HepG2 (cell line): Measurements from ENCODE around the gene PDE6H. TPM values are rescaled to one million over a fixed set of nuclear protein-coding genes. Genes with fewer than 3 reads are reported as not detected.

Experiments used
- ATAC-seq: fragments of 200-7000 bp; cut with Tn5 transposase; 3 replicates; pipeline ENCODE4 v1.9.1; 2020; ENCODE audit warnings: mild to moderate bottlenecking, moderate library complexity
- BruUV-seq: library from RNA; stranded (reverse); fragments of 400-500 nt; replicated peaks from 2 replicates; lab custom pipeline; 2021; lab: Mats Ljungman, UMichigan
- CTCF ChIA-PET: fragments of 300-600 bp; formaldehyde crosslinking; extraction: SDS; loops from one replicate; lab custom pipeline; 2021; ENCODE audit warnings: low total read pairs, inconsistent platforms, low intra/inter-chr PET ratio; lab: Yijun Ruan, JAX
- POLR2A ChIA-PET: fragments of 350-600 bp; sonication (Branson Sonifier 250); formaldehyde crosslinking; loops from one replicate; lab custom pipeline; 2020; ENCODE audit warnings: antibody characterized with exemption, inconsistent platforms; lab: Yijun Ruan, JAX
- DNase-seq: peaks from one replicate; pipeline ENCODE4 v3.0.0-alpha.2; 2015; ENCODE audit warnings: low spot score
- FAIRE-seq: peaks from 3 replicates; lab custom pipeline; 2011; peaks lifted over from hg19 to GRCh38; lab: Jason Lieb, UNC
- H2AFZ ChIP-seq: one replicate; pipeline ENCODE4 v1.6.1; 2011; ENCODE audit warnings: low read length, inconsistent platforms
- H3K27ac ChIP-seq: fragments of 300-600 bp; 3 replicates; pipeline ENCODE4 v1.8.0; 2011; ENCODE audit warnings: mixed run types, mild to moderate bottlenecking, mixed read lengths, low read length, inconsistent platforms; ENCODE audit not compliant: insufficient read depth; ENCODE audit errors: extremely low read length
- H3K27me3 ChIP-seq, 2 experiments: fragments of 200-600 bp in 1 of 2; 2 replicates in 1 of 2; 3 replicates in 1 of 2; pipeline versions ENCODE4 v1.6.0 to v1.8.0; 2011; ENCODE audit warnings: low read length in 2 of 2, mild to moderate bottlenecking in 2 of 2, moderate library complexity in 2 of 2, inconsistent platforms in 1 of 2; ENCODE audit not compliant: insufficient read depth in 2 of 2, control insufficient read depth in 1 of 2
- H3K36me3 ChIP-seq, 2 experiments: fragments of 200-600 bp in 1 of 2; replicated peaks in 1 of 2; 2 replicates in 1 of 2; 3 replicates in 1 of 2; pipeline versions ENCODE4 v1.5.1 to v1.8.0; 2011; ENCODE audit warnings: low read length in 2 of 2, inconsistent platforms in 1 of 2; ENCODE audit not compliant: insufficient read depth in 2 of 2, control insufficient read depth in 1 of 2
- H3K4me1 ChIP-seq: 2 replicates; pipeline ENCODE4 v1.5.1; 2012; ENCODE audit warnings: low read length, inconsistent platforms; ENCODE audit not compliant: insufficient read depth
- H3K4me2 ChIP-seq: 2 replicates; pipeline ENCODE4 v1.6.0; 2011; ENCODE audit warnings: low read depth, low read length, inconsistent platforms
- H3K4me3 ChIP-seq, 3 experiments: fragments of 200-600 bp in 1 of 3; sonication (generic), shearing (Covaris generic) in 1 of 3; replicated peaks in 1 of 3; 2 replicates each; pipeline ENCODE4 v1.5.1; 2011 to 2016; ENCODE audit warnings: low read length in 3 of 3, inconsistent platforms in 2 of 3, low read depth in 2 of 3, mild to moderate bottlenecking in 2 of 3, control low read depth in 1 of 3, mixed read lengths in 1 of 3; ENCODE audit not compliant: insufficient read depth in 1 of 3
- H3K79me2 ChIP-seq: one replicate; pipeline ENCODE4 v1.6.1; 2011; ENCODE audit warnings: low read length, inconsistent platforms; ENCODE audit not compliant: insufficient read depth
- H3K9ac ChIP-seq: 2 replicates; pipeline ENCODE4 v1.6.0; 2011; ENCODE audit warnings: mild to moderate bottlenecking, low read depth, low read length, inconsistent platforms; ENCODE audit not compliant: insufficient read depth
- H3K9me3 ChIP-seq: 2 replicates; pipeline ENCODE4 v1.5.1; 2012; ENCODE audit warnings: mild to moderate bottlenecking, low read length
- H4K20me1 ChIP-seq: 2 replicates; pipeline ENCODE4 v1.6.0; 2011; ENCODE audit warnings: inconsistent platforms, mild to moderate bottlenecking, low read length, moderate library complexity; ENCODE audit not compliant: insufficient read depth
- FOXA3 ChIP-seq: IDR thresholded peaks from 2 replicates; pipeline ENCODE4 v1.6.1; 2016; ENCODE audit warnings: missing genetic modification reagents, missing compliant biosample characterization
- KMT2B ChIP-seq: IDR thresholded peaks from 2 replicates; pipeline ENCODE4 v1.6.1; 2016; ENCODE audit warnings: missing genetic modification reagents, missing compliant biosample characterization
- MIXL1 ChIP-seq: IDR thresholded peaks from 2 replicates; pipeline ENCODE4 v1.6.1; 2016
- NCOR1 ChIP-seq: fragments of 200-600 bp; sonication (generic); IDR thresholded peaks from 2 replicates; pipeline ENCODE4 v1.7.0; 2017; ENCODE audit warnings: antibody characterized with exemption, low read length, borderline replicate concordance
- NR2F2 ChIP-seq: IDR thresholded peaks from 2 replicates; pipeline ENCODE4 v1.6.1; 2012; ENCODE audit warnings: low read depth, inconsistent platforms, borderline replicate concordance
- RARG ChIP-seq: sonication (generic); formaldehyde crosslinking; IDR thresholded peaks from 2 replicates; pipeline ENCODE4 v1.4.0; 2020; ENCODE audit warnings: low read depth, mild to moderate bottlenecking, missing genetic modification reagents
- RCOR2 ChIP-seq: IDR thresholded peaks from 2 replicates; pipeline ENCODE4 v1.6.1; 2016; ENCODE audit warnings: missing biosample characterization, missing genetic modification reagents
- THYN1 ChIP-seq: sonication (generic); formaldehyde crosslinking; IDR thresholded peaks from 2 replicates; pipeline ENCODE4 v1.8.1; 2023; ENCODE audit warnings: low read depth, mild to moderate bottlenecking, moderate library complexity, missing genetic modification reagents, borderline replicate concordance
- ZFP82 ChIP-seq: sonication (generic); formaldehyde crosslinking; IDR thresholded peaks from 2 replicates; pipeline ENCODE4 v1.5.1; 2020; ENCODE audit warnings: mild to moderate bottlenecking, missing genetic modification reagents, borderline replicate concordance
- ZNF10 ChIP-seq: sonication (generic); formaldehyde crosslinking; IDR thresholded peaks from 2 replicates; pipeline ENCODE4 v1.4.0; 2020; ENCODE audit warnings: mild to moderate bottlenecking, low read depth, missing genetic modification reagents, borderline replicate concordance
- ZNF282 ChIP-seq: fragments of 450-650 bp; IDR thresholded peaks from 2 replicates; pipeline ENCODE4 v1.6.1; 2018; ENCODE audit not compliant: partially characterized antibody
- ZNF33B ChIP-seq: sonication (generic); formaldehyde crosslinking; IDR thresholded peaks from 2 replicates; pipeline ENCODE4 v1.5.1; 2020; ENCODE audit warnings: mild to moderate bottlenecking, missing genetic modification reagents
- ZNF563 ChIP-seq: sonication (generic); formaldehyde crosslinking; IDR thresholded peaks from 2 replicates; pipeline ENCODE4 v1.8.0; 2022; ENCODE audit warnings: mild to moderate bottlenecking, moderate library complexity, missing genetic modification reagents
- WGBS: methylation state at CpG from one replicate; pipeline ENCODE4 v1.1.6; 2017; ENCODE audit warnings: low lambda C conversion rate; 5-methylcytosine and 5-hydroxymethylcytosine counted together
- in situ Hi-C: cut with HindIII; loops from 2 replicates; pipeline ENCODE4 v1.10.0; 2017; ENCODE audit warnings: low pct_unique_long_range_greater_than_20kb; ENCODE audit not compliant: extremely low pct_ligation_motif_present
- intact Hi-C: fragments of 100-400 bp; cut with micrococcal nuclease; formaldehyde crosslinking; loops from one replicate; pipeline ENCODE4 v1.10.0; 2022; ENCODE audit not compliant: unreplicated experiment
- polyA plus RNA-seq, 8 experiments: library from polyadenylated mRNA; depleted of rRNA in 3 of 8; stranded (reverse) in 7 of 8; unstranded in 1 of 8; fragments of >200 nt; fragmentation: Illumina TruSeq in 4 of 8; extraction: Trizol in 4 of 8; gene quantifications; 2 replicates each; pipeline versions ENCODE4 v1.2.1 to v1.2.3, GENCODE V29; 2011 to 2016; ENCODE audit warnings: low read depth in 4 of 8, missing spikeins in 1 of 8, mixed read lengths in 1 of 8; ENCODE audit not compliant: insufficient read depth in 1 of 8
- total RNA-seq, 5 experiments: library from RNA; depleted of rRNA; stranded (reverse); fragments of >200 nt; fragmentation: Illumina TruSeq; extraction: Trizol; gene quantifications; 2 replicates each; pipeline ENCODE4 v1.2.3, GENCODE V29; 2016; ENCODE audit warnings: low read depth in 1 of 5
- TF ChIP-seq, protein P1 (sequence below): IDR thresholded peaks from 2 replicates; pipeline ENCODE4 v1.6.1; 2016; ENCODE audit warnings: control low read depth
- TF ChIP-seq, protein P2 (sequence below): sonication (generic); formaldehyde crosslinking; IDR thresholded peaks from 2 replicates; pipeline ENCODE4 v1.4.0; 2020; ENCODE audit warnings: missing genetic modification reagents

PDE6H gene
- total and polyA plus RNA-seq, 2 of the 13 experiments (the other 11 are each of a cell fraction or from before 2014, with no cell fraction given), result not detected

DNA sequence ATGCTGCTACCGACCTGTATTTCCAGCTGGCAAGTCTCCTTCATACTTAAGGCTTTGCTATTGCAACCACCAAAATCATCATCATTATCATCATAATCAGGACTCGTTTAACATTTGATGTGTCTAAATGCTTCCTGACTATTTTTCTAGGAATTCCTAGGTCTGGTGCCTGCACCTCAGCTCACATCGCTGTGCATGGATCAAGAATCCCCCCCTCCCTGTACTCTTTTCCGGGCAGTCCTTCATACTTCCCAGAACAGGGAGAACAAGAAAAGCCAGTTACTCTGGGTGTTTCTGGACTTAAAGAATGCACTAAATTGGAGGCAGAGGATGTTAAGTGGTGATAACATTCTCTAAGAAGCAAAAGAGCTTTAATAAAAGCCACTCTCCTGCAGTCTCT is 43.9 kb upstream of the PDE6H start:
- Histone ChIP-seq H3K9ac (no peak overlapping the region), H2AFZ (no peak overlapping the region), H3K9me3 (no peaks in the 10 kb centered on the region), H3K27me3 (no peaks in the 10 kb centered on the region), H3K4me2 (no peak overlapping the region), H4K20me1 (no peaks in the 10 kb centered on the region), H3K36me3 (no peaks in the 10 kb centered on the region), H3K4me3 (no peak overlapping the region), H3K79me2 (no peaks in the 10 kb centered on the region), H3K4me1 (no peaks in the 10 kb centered on the region), H3K27ac (no peak overlapping the region)
- intact Hi-C loops (no loop called here), in situ Hi-C loops (no loop called here)
- FAIRE-seq (no peak), ATAC-seq (no peak), DNase-seq (no peak)
- ChIA-PET POLR2A (no interaction called here), CTCF (no interaction called here)
- no TSS peak for BruUV-seq
- 70% methylated on average over 4 of the region's 4 CpGs for WGBS
- no peak for TF ChIP-seq THYN1
- TF ChIP-seq NR2F2, result no peak
- no peak for TF ChIP-seq ZNF33B

DNA sequence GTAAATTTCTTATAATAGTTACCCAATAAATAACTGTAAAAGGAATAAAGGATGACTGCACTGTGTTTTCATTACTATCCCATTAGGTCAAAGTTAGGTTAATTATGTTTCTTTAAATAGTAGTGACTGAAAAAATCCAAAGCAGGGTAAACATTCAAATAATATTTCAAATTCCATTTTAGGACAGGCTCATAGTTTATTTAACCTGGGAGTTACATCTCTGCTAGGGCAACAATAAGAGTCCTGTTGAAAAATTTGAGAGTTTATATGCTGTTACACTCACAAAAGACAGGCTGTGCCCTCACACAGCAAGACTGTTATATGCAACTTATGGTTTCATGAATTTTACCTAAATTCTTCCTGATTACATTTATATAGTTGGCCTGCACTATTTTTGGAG is 42.5 kb upstream of the PDE6H start:
- no peak overlapping the region for H3K4me3 ChIP-seq
- H3K9ac ChIP-seq, result no peak overlapping the region
- H3K27me3 ChIP-seq, result no peaks in the 10 kb centered on the region
- FAIRE-seq (no peak), DNase-seq (no peak), ATAC-seq (no peak)
- H3K4me1 ChIP-seq, result peaks cover 7% of the 10 kb centered on the region; the same call in 1 of the 2 replicates
- in situ Hi-C loops (no loop called here), intact Hi-C loops (no loop called here)
- BruUV-seq, result no TSS peak
- no peaks in the 10 kb centered on the region for H3K36me3 ChIP-seq
- no peaks in the 10 kb centered on the region for H3K79me2 ChIP-seq
- POLR2A ChIA-PET, result no interaction called here
- no peak overlapping the region for H2AFZ ChIP-seq
- no peaks in the 10 kb centered on the region for H4K20me1 ChIP-seq
- H3K27ac ChIP-seq, result no peak overlapping the region
- H3K9me3 ChIP-seq, result no peaks in the 10 kb centered on the region
- H3K4me2 ChIP-seq, result no peak overlapping the region
- CTCF ChIA-PET, result no interaction called here
- TF ChIP-seq, protein P1, sequence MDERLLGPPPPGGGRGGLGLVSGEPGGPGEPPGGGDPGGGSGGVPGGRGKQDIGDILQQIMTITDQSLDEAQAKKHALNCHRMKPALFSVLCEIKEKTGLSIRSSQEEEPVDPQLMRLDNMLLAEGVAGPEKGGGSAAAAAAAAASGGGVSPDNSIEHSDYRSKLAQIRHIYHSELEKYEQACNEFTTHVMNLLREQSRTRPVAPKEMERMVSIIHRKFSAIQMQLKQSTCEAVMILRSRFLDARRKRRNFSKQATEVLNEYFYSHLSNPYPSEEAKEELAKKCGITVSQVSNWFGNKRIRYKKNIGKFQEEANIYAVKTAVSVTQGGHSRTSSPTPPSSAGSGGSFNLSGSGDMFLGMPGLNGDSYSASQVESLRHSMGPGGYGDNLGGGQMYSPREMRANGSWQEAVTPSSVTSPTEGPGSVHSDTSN (CRISPR knock-in tag), result no peak
- no peak for TF ChIP-seq RCOR2 (CRISPR knock-in tag)
- TF ChIP-seq ZFP82 (CRISPR knock-in tag), result no peak
- no peak for TF ChIP-seq FOXA3 (CRISPR knock-in tag)
- TF ChIP-seq, protein P2, sequence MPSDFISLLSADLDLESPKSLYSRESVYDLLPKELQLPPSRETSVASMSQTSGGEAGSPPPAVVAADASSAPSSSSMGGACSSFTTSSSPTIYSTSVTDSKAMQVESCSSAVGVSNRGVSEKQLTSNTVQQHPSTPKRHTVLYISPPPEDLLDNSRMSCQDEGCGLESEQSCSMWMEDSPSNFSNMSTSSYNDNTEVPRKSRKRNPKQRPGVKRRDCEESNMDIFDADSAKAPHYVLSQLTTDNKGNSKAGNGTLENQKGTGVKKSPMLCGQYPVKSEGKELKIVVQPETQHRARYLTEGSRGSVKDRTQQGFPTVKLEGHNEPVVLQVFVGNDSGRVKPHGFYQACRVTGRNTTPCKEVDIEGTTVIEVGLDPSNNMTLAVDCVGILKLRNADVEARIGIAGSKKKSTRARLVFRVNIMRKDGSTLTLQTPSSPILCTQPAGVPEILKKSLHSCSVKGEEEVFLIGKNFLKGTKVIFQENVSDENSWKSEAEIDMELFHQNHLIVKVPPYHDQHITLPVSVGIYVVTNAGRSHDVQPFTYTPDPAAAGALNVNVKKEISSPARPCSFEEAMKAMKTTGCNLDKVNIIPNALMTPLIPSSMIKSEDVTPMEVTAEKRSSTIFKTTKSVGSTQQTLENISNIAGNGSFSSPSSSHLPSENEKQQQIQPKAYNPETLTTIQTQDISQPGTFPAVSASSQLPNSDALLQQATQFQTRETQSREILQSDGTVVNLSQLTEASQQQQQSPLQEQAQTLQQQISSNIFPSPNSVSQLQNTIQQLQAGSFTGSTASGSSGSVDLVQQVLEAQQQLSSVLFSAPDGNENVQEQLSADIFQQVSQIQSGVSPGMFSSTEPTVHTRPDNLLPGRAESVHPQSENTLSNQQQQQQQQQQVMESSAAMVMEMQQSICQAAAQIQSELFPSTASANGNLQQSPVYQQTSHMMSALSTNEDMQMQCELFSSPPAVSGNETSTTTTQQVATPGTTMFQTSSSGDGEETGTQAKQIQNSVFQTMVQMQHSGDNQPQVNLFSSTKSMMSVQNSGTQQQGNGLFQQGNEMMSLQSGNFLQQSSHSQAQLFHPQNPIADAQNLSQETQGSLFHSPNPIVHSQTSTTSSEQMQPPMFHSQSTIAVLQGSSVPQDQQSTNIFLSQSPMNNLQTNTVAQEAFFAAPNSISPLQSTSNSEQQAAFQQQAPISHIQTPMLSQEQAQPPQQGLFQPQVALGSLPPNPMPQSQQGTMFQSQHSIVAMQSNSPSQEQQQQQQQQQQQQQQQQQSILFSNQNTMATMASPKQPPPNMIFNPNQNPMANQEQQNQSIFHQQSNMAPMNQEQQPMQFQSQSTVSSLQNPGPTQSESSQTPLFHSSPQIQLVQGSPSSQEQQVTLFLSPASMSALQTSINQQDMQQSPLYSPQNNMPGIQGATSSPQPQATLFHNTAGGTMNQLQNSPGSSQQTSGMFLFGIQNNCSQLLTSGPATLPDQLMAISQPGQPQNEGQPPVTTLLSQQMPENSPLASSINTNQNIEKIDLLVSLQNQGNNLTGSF (CRISPR knock-in tag), result no peak
- TF ChIP-seq KMT2B, result no peak
- no peak for TF ChIP-seq NCOR1
- no peak for TF ChIP-seq ZNF282
- TF ChIP-seq ZNF563, result no peak
- no peak for TF ChIP-seq RARG
- no peak for TF ChIP-seq MIXL1 (CRISPR knock-in tag)
- TF ChIP-seq ZNF10, result no peak
